HG03159 (cell line): ENCODE measurements around the gene CCL8.
"Not testable (repeated sequence)": the region's sequence is repeated elsewhere in the genome, so short reads cannot be mapped to it uniquely, and the experiment has no call there.

Experiments
- ATAC-seq: cut with Tn5 transposase; IDR thresholded peaks from one replicate; pipeline ENCODE4 v1.9.1; 2021; ENCODE audit warnings: mild to moderate bottlenecking, moderate library complexity; ENCODE audit not compliant: unreplicated experiment

CCL8 gene

DNA sequence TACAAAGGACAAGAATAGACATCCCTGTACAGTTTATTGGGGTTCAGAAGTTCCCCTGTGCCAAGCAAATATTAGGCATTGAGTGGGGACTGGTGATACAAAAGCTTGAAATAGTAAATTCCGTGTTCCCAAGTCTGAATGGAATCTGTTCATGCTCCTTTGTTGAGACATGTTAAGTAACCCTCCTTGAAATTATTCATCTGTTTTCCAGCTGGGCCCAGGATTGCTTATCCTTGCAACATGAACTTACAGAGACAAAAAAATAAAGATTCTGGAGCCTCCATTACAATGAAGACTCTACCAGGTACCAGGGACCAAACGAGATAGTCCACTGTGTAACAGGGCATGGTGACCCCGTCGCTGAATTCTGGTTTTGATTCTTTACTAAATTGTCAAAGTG is 6.1 kb upstream of the CCL8 start:
- no peak for ATAC-seq

DNA sequence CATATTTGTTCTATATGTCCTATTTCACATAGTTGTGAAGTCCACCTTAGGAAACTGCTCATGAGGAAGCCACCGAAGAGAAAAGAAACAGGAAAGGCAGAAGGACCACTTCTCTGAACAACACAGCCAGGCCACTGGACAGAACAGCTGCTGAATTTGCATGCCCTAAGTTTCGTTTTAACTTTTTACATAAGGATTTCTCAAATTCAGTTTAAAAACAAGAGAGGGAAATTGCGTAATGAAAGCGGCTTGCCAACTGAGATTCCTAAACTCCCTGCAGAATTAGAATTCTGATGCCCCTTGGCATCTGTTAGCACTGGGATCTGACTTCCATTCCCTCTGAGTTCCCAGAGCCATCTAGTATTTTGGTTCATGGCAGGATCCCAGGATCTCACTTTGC is 5.0 kb upstream of the CCL8 start:
- no peak for ATAC-seq

DNA sequence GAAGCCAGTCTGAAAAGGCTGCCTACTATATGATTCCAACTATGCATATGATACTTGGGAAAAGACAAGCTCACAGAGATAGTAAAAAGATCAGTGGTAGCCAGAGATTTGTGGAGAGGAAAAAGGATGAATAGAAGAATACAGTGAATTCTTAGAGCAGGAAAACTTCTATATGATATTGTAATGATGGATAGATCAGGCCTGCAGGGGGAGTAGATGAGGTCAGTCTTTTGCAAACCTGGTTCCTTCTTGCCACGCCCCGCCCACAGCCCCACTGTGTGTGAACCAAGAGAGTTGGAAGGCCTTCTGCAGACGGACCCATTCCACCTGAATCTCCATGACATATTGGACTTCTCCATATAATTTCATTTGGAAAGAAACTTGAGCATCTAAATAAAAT is 761 bp upstream of the CCL8 start:
- no peak for ATAC-seq

DNA sequence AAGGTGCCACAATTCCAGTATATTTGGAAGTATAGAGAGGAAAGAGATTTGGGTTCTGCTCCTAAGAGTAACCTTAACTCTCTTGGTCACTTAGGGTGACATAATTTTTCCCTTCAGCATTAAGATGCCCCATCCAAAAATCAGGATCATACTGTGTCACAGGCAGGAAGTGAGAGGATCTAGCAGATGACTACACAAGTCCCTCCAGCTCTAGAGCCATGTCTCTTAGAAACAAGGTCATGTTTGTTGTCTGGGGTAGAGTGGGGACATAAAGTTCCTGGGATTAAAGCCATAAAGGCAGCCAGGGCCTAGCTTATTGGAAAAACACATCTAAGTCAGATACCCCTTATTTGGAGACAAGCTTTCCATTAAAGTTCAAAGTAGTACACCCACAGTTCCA is 2.7 kb downstream of the CCL8 start:
- no peak for ATAC-seq

DNA sequence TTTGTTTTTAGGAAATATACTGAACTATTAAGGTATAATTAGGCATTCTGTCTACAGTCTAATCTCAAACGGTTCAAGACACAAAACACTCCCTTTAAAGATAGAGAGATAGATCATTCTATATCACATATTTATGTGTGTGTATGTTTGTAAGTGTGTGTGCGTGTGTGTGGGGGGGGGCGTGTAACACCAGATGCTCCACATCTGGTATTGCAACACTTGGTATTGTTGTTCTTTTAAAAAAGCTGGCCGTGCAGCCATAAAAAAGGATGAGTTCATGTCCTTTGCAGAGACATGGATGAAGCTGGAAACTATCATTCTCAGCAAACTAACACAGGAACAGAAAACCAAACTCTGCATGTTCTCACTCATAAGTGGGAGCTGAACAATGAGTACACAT is 8.3 kb downstream of the CCL8 start:
- ATAC-seq, result not testable (repeated sequence)

DNA sequence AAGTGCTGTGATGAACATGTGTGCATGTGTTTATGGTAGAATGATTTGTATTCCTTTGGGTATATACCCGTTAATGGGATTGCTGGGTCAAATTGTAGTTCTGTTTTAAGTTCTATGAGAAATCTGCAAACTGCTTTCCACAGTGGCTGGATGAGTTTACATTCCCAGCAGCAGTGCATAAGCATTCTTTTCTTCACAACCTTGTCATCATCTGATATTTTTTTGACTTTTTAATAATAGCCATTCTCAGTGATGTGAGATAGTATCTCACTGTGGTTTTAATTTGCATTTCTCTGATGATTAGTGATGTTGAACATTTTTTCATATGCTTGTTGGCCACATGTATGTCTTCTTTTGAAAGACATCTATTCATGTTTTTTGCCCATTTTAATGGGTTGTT is 18.5 kb downstream of the CCL8 start:
- no peak for ATAC-seq

DNA sequence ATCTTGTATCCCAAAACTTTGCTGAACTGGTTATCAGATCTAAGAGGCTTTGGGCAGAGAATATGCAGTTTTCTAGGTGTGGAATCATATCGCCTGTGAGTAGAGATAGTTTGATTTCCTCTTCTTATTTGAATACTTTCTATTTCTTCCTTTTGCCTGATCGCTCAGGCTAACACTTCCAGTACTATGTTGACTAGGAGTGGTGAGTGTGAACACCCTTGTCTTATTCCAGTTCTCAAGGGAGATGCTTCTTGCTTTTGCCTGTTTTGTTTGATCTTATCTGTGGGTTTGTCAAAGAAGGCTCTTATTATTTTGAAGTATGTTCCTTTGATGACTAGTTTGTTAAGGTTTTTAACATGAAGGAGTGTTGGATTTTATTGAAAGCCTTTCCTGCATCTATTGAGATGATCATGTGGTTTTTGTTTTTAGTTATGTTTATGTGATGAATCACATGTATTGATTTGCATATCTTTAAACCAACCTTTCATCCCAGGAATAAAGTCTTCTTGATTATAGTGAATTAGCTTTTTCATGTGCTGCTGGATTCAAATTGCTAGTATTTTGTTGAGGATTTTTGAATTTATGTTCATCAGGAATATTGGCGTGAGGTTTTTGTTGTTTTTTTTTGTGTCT is 20.0 kb downstream of the CCL8 start:
- no peak for ATAC-seq

DNA sequence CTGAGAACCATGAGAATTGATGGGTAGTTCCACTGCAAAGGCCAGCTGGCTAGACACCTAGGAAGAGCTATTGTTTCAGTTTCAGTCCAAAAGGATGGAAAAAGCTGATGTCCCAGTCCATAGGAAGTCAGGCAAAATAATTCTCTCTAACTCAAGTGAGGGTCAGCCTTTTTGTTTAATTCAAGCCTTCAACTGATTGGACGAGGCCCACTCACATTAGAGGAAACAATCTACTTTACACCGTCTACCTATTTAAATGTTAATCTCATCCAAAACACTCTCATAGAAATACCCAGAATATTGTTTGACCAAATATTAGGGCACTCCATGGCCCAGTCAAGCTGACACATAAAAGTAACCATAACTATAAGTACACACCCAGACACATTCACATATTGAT is 22.7 kb downstream of the CCL8 start:
- ATAC-seq, result no peak

DNA sequence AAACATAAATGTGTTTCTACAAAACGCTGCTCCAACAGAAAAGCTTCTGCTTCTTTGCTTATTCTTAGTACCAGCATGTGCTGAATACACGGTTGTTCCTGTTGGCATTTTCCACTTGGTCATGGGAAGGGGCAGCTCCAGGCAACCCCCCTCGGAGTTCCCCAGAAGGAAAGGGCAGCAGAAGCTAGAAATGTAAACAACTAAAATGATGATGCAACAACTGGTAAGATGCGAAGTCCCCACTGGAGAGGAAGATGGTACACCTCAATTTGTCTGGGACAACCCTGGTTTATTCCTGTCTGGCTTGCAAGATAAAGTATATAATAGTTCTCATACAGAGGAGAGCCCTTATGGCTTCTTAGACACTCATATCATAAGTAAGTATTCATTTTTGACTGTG is 27.8 kb downstream of the CCL8 start:
- no peak for ATAC-seq

DNA sequence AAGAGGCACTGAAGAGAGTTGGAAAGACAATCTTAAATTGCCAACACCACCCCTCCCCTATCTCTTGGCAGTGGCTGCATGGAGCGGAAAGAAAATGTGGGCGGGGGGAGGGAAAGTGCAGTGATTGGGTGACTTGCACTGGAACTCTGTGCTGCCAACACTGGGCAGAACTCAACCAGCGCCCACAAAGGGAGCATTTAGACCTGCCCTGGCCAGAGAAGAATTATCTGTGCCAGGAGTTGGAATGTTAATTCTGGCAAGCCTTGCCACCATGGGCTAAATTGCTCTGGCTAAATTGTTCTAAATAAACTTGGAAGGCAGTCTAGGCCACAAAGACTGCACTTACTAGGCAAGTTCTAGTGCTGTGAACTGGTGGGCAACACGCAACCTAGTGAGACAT is 30.5 kb downstream of the CCL8 start:
- ATAC-seq, result no peak

DNA sequence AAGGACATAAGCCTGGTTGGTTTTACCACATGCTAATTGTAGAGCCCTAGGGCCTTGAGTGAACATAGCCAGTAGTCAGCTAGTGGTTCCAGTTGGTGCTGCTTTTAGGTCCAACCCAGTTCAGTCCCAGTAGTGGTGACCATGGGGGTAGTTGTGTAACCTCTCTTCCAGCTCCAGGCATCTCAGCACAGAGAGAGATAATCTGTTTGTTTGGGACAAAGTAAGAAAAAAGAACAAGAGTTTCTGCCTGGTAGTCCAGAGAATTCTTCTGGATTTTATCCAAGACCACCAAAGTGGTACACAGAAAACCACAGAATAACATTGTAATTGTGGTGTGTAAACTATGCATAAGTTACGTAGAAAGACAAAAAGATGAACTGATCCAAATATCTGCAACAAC is 31.9 kb downstream of the CCL8 start:
- ATAC-seq, result no peak

DNA sequence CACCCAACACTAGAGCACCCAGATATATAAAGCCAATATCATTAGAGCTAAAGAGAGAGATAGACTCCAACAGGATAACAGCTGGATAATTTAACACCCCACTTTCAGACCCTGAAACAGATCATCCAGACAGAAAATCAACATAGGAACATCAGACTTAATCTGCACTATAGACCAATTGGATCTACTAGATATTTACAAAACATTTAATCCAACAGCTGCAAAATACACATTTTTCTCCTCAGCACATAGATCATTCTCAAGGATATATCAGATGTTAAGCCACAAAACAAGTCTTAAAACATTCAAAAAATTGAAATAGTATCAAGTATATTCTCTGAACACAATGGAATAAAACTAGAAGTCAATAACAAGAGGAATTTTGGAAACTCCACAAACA is 33.0 kb downstream of the CCL8 start:
- no peak for ATAC-seq

DNA sequence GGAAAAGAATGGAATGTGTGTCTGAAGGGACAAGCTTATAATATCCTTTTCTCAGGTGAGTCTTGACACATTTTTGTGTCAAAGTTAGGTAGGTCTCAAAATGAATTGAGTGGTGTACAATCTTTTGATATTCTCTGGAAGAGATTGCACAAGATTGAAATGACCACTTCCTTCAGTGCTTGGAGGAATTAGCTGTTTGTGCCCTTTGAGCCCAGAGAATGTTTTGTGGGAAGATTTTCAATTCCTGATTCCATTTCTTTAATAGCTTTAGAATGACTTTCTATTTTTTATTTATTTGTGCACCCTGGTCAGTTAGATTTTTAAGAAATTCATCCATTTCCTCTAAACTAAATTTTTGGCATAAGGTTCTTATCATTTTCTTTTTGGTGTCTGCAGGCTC is 35.4 kb downstream of the CCL8 start:
- ATAC-seq, result no peak

DNA sequence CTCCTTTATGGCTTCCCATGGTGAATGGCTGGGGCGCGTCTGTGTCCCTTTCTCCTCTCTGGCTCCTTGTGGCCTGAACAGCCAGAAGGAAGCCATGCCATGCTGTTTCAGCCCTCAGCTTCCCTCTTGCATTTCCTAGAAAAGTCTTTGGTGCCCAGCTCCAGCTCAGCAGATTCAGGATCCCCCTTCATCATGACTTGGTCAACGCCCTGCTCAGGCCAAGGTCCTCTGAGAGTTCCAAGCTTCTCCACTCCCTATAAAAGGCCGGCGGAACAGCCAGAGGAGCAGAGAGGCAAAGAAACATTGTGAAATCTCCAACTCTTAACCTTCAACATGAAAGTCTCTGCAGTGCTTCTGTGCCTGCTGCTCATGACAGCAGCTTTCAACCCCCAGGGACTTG is 37.0 kb downstream of the CCL8 start, which contains the start of gene CCL13:
Gene CCL13 (plus strand): TSS at position 287 of the 400 bp plus-strand sequence. CDS start 47 bp downstream, at position 334.
- no peak for ATAC-seq

DNA sequence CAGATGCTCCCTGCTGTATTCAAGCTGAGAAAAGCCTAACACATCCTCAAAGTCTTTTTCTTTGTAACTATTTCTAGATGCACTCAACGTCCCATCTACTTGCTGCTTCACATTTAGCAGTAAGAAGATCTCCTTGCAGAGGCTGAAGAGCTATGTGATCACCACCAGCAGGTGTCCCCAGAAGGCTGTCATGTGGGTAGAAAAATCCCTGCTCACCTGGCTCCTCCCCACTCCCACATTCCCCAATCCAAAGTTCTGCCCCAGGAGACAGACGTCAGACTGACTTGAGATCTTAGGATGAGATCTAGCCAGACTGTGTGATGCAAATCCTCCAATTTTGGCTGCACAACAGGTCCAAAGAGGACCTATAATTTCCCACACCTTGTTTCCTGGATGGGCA is 38.2 kb downstream of the CCL8 start:
- no peak for ATAC-seq

DNA sequence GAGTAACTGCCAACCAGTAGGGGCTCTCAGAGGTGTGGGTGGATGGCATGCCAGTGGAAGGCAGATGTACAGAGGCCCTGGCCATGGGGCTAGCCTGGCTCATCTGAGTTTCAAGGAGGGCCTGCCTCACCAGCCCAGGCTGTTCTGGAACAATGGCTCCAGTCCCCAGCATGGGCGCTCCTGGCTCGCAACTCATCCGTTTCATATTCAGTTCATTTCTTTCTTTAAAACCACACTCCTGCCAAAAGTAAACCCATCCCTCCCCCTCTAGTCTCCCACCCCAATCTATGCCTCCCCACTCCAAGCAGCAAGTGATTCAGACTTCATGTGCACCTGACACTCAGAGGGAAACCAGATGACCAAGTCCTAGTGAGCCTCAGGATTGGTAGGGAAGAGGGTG is 39.4 kb downstream of the CCL8 start:
- no peak for ATAC-seq

DNA sequence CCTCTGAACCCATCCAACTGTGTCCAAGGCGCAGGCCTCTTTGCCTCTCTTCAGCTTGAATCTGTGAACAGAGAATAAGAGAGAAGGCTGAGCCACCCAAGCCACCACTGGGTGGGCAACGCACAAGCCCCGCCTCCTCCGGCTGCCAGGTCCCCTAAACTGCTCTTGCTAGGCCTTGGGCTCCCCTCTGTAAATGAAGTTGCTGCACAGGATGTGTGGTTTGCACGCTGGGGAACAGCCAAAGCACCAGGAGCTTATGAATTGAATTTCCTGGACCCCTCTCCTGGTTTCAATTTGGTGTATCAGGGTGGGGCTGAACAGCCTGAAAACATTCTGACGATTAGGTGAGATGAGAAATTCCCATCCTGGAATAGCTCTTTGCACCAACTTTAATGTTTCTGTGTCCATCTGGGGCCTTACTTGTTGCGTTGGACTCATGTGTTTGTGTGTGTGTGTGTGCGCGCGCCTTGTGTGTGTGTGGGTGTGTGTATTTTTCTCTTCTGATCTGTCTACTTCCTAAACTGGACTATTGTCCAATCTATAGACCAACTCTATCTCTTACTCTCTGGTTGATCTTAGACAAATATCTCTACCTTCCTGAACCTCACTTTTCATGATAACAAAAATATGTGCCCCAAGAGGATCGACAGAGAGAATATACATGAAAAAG is 41.5 kb downstream of the CCL8 start:
- no peak for ATAC-seq

DNA sequence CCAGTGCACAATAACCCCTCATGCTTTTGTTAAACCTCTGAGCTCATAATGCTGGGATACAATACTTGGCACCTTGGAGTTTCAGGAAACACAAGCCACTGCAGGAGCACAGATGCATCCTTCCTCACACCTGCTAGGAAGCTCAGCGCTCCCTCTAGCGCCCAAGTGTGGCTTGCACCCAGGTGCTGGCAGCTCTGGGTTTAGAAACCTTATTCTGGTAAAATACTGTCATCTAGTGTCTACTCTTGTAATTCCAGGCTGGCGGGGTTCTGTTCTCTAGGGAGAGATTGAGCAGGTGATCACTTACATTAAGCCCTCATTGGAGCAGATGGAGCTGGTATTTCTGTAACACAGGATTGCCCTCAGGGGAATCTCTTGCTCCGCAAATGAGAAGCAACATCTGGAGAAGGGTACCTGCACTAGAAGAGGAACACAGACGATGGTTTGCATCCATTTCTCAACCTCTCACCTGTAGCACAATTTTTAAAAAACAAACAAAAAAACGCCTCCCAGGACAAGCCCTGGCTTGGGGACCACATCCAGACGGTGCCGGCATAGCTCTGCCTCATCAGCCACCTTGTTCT is 42.3 kb downstream of the CCL8 start:
- ATAC-seq, result no peak

DNA sequence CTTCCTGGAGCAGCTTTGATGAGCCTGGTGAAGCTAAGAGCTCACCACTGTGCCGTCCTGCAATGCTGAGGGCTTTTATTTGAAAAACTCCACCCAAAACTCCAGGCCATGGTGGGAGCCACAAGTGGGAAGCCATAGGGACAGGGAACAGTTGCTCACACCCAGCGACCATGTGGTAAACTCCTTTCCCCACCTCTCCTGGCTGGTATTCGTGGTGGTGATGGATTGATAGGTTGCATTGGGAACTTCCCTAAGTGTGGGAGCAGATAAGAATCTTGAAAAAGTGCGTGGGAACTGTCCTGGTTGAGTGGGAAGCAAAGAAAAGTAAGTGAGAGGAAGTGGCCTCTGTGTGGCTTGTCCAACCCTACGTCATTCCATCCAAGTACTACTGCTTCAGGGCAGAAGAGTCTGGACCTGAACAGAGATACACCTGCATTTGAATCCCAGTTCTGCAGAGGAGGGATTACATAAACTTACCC is 44.0 kb downstream of the CCL8 start, which contains the start of gene CCL1:
Gene CCL1 (minus strand): TSS at position 51 of the 479 bp plus-strand sequence. CDS start 72 bp downstream, outside the sequence.
- ATAC-seq, result no peak

DNA sequence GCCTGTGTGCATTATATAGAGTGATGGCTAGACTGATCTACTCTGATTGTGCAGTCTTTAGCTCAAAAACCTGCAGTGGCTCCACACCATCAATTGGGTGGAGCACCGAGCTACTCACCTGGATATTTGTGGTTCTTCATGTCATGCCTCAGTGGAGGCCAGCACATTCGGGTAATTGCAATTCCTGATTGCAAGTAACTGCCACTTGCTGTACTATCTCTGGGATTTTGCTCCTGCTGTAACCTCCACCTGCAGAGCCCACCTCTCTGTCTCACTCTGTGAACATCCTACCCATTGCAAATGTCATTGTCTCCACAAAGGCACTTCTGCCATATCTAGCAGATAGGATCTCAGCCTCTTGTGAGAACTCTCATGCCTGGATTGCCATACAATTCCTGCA is 45.5 kb downstream of the CCL8 start:
- ATAC-seq, result no peak

DNA sequence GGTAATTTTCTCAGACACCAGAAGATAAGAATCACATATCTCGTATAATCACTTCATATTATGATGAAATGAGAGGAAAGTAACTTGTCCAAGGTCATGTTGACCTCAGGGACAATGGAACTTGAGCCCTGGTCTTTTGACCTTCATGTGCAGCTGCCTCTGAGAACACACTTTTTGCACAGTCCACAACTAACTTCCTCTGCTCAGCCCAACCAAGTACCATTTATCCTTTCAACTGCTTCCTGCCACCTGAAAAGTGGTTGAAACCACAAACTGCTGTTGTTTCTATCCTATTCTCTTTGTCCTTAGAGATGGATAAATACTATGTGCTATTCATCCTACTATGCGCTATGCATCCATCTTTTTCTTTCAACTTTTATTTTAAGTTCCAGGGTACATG is 46.1 kb downstream of the CCL8 start:
- ATAC-seq, result no peak

DNA sequence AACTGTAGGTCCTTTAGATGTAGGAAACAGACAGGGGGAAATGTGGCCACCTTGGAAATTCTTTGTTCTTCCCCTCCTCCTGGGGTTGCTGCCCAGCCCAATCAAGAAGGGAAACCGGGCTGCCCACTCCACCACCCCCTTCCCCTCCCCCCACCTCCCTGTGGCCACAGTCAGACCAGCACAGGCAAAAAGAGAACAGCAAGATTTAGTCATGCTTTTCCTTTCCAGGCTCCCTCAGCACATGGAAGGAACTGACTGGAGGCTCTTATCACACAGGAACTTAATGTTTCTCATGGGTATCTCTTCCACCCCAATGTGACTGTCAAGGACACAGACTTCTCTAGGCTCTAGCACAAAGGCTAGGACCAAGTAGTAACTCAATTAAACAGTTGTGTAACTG is 46.8 kb downstream of the CCL8 start:
- ATAC-seq, result no peak
